ENCODE measurements around the gene TEAD3. TPM values are rescaled to one million over a fixed set of nuclear protein-coding genes. Genes with fewer than 3 reads are reported as not detected.

Gene TEAD3
- total and polyA plus RNA-seq, 2 of the 4 experiments (the other 2 are of a cell fraction): 5.2 to 28.0 TPM

DNA sequence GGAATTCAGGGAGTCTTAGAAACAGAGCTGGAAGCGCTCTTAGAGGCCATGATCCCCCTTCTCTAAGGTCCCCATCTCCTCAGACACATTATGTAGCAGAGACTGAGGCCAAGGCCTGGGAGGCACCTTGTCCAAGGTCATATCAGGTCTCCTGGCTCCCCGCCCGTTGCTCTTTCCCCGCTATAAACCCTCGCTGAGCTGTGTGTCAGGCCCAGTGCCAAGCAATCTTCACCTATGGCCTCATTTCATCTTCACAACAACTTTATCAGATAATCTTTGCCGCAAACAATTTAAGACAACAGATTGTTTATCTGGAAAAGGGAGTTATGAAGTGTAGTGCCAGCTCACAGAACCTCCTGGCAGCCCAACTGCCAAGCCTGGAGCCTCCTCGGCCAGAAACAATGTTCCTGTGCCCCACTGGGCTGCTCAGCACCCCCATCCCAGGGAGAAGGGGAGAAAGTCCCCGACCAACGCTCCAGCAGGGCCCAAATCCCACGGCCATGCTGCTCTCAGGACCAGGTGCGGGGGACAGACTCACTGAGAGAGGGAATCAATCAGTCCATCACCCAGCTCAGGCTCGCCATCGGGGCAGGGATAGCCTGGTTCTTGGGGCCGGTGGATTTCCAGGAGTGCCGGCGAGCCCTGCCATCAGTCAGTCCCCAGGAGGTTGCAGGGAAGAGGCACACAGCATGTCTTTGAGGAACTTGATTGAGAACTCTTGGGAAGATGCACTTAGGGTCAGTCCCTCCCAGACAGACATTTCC lies 61.6 kb downstream of the TEAD3 start:
- dilution Hi-C loops (cut with HindIII; ENCODE audit: low sequenced_read_pairs, unreplicated experiment): no loop called here
- CTCF ChIA-PET: no interaction called here

More for the DNA sequence above, 61.6 kb downstream of the TEAD3 start:
- Histone ChIP-seq H4K91ac (ENCODE audit: insufficient read depth, low read depth, low read length) (peak overlapping the region; percentile 32), H3K4me3 (ENCODE audit: insufficient read depth, low read depth, low read length) (no peak overlapping the region), H2BK20ac (ENCODE audit: low read depth, low read length) (peak overlapping the region; percentile 49), H2BK120ac (ENCODE audit: low read depth, low read length) (peak overlapping the region; percentile 56), H3K9me3 (ENCODE audit: control insufficient read depth, insufficient read depth, low read length) (no peaks in the 10 kb centered on the region), H2BK15ac (ENCODE audit: low read depth, low read length) (peak overlapping the region; percentile 71; the same call in 1 of the 3 replicates), H4K20me1 (ENCODE audit: insufficient read depth, low read length) (no peaks in the 10 kb centered on the region), H2AK9ac (replicated peaks; ENCODE audit: low read depth, low read length, poor library complexity) (peak overlapping the region; percentile 44), H3K23ac (ENCODE audit: low read depth, low read length) (no peak overlapping the region), H3K56ac (ENCODE audit: extremely low read depth, insufficient read depth, low read length) (no peak overlapping the region), H4K8ac (ENCODE audit: low read depth in 2 of 2, low read length in 2 of 2) (peak overlapping the region in 1 of 2 experiments; percentile 40; a peak in 2 of 4 replicates), H3K4me2 (ENCODE audit: low read depth, low read length) (no peak overlapping the region), H3K14ac (replicated peaks; ENCODE audit: low read depth, low read length) (no peak overlapping the region; the same call in 1 of the 2 replicates), H3K4ac (ENCODE audit: low read depth, low read length) (peak overlapping the region; percentile 68), H3K27ac (ENCODE audit: insufficient read depth, low read length) (no peak overlapping the region), H2AFZ (replicated peaks; ENCODE audit: low read length, poor library complexity) (peak overlapping the region; percentile 61), H4K5ac (ENCODE audit: low read depth, low read length) (0 out of 2 replicates have a peak overlapping the region, but pooled peaks have one; percentile 16), H2BK5ac (ENCODE audit: low read depth, low read length, poor library complexity, severe bottlenecking) (no peak overlapping the region), H3K9ac (ENCODE audit: low read depth, low read length) (no peak overlapping the region), H3K4me1 (ENCODE audit: control insufficient read depth, insufficient read depth, low read length) (peaks cover 3% of the 10 kb centered on the region; the same call in 1 of the 2 replicates), H3K9me1 (ENCODE audit: insufficient read depth, low read length) (peaks cover 3% of the 10 kb centered on the region), H3K27me3 (ENCODE audit: control insufficient read depth, insufficient read depth, low read length) (no peaks in the 10 kb centered on the region), H3K79me1 (ENCODE audit: low read depth in 1 of 2, low read length in 2 of 2) (no peaks in the 10 kb centered on the region), H2AK5ac (ENCODE audit: low read depth, low read length) (peak overlapping the region; percentile 43), H3K36me3 (ENCODE audit: control insufficient read depth, insufficient read depth, low read length) (no peaks in the 10 kb centered on the region), H3K18ac (ENCODE audit: low read depth, low read length) (no peak overlapping the region)
- WGBS, 2 experiments (ENCODE audit: extremely low coverage in 2 of 2, insufficient read length in 1 of 2): no CpG with 5 or more reads among the region's 16 CpGs
- POLR2A ChIA-PET (ENCODE audit: unreplicated experiment): no interaction called here
- TF ChIP-seq RAD21 (IDR thresholded peaks at IDR 0.05; ENCODE audit: low read length) (no peak), MAZ (IDR thresholded peaks at IDR 0.05; ENCODE audit: borderline replicate concordance, low read depth, low read length) (no peak), CHD1 (IDR thresholded peaks at IDR 0.05; ENCODE audit: low read depth, low read length) (no peak), NFE2L2 (IDR thresholded peaks at IDR 0.05; ENCODE audit: low read depth, low read length) (no peak), POLR2A (IDR thresholded peaks at IDR 0.05; ENCODE audit: low read depth, low read length) (no peak), RFX5 (IDR thresholded peaks at IDR 0.05; ENCODE audit: low read depth, low read length) (no peak), MAFK (IDR thresholded peaks at IDR 0.05; ENCODE audit: low read depth, low read length) (no peak), CEBPB (IDR thresholded peaks at IDR 0.05; ENCODE audit: low read depth, low read length) (no peak), BHLHE40 (IDR thresholded peaks at IDR 0.05; ENCODE audit: low read depth, low read length) (no peak), RCOR1 (IDR thresholded peaks at IDR 0.05; ENCODE audit: insufficient replicate concordance, low read length) (no peak)
- TF ChIP-seq, protein P1, sequence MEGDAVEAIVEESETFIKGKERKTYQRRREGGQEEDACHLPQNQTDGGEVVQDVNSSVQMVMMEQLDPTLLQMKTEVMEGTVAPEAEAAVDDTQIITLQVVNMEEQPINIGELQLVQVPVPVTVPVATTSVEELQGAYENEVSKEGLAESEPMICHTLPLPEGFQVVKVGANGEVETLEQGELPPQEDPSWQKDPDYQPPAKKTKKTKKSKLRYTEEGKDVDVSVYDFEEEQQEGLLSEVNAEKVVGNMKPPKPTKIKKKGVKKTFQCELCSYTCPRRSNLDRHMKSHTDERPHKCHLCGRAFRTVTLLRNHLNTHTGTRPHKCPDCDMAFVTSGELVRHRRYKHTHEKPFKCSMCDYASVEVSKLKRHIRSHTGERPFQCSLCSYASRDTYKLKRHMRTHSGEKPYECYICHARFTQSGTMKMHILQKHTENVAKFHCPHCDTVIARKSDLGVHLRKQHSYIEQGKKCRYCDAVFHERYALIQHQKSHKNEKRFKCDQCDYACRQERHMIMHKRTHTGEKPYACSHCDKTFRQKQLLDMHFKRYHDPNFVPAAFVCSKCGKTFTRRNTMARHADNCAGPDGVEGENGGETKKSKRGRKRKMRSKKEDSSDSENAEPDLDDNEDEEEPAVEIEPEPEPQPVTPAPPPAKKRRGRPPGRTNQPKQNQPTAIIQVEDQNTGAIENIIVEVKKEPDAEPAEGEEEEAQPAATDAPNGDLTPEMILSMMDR (conservative IDR thresholded peaks at IDR 0.05; ENCODE audit: low read depth, low read length): no peak
- no TSS peak for BruUV-seq (replicated peaks)
- no peak for DNase-seq
- in situ Hi-C loops (cut with MboI; ENCODE audit: low sequenced_read_pairs): no loop called here
- intact Hi-C loops (cut with micrococcal nuclease): no loop called here
- ATAC-seq (ENCODE audit: low read depth): no peak
